22Rv1 (cell line): ENCODE results near the gene CISD3.

ENCODE experiments used
- H3K27ac ChIP-seq: fragments of 450-650 bp; 2 replicates; pipeline ENCODE4 v1.5.1; 2017
- ZFX ChIP-seq: fragments of 450-650 bp; IDR thresholded peaks from 2 replicates; pipeline ENCODE4 v1.6.1; 2017; ENCODE audit warnings: antibody characterized with exemption, borderline replicate concordance
- TF ChIP-seq, protein P1 (sequence below): fragments of 450-650 bp; IDR thresholded peaks from 2 replicates; pipeline ENCODE4 v1.5.1; 2017; ENCODE audit warnings: mild to moderate bottlenecking

The CISD3 gene

DNA sequence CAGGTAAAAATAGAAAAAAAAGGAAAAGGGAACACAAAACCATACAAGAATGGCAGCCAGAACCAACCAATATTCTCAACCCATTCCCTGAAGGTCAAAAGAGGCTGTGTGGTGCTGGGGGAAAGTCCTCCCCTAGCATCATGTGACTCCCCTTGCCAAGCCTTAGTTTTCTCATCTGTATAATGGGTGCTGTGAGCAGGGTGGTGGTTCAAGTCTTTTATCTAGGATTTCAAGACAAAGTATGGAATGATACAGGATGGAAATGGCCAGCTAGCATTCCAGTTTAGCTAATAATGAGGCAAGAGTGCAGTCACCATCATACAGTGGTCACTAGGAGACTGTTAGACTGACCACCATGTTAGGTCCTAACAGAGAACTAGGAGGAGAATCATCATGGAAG lies 43.1 kb downstream of the CISD3 start:
- H3K27ac ChIP-seq: no peak overlapping the region
- no peak for TF ChIP-seq ZFX

DNA sequence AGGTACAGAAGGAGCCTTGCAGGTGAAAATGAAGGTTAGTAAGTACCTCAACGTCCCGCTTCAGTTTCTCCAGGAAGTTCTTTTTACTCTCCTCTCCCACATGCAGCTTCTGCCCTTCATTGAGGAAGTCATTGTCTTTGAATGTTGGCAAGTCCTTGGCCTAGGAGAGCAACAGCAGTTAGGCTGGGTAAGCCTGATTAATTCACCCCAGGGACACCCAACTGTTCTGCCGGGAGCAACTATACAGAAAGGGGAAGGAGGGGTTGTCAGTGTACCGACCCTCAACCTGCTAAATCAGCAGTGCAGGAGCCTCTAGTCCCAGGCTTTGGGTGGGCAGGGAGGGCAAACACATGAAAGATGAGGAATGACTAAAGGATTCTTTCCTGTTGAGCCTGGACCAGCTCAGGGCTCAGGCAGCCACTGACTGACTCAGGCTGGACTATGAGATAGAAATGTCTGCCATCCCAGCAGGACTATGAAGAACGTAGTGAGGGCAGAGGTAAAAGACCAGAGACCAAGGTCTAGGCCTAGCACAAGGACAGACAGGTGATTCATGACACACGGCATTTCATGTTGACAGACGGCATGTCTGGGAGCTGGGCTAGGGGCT lies 47.6 kb downstream of the CISD3 start:
- TF ChIP-seq ZFX: no peak
- TF ChIP-seq, protein P1, sequence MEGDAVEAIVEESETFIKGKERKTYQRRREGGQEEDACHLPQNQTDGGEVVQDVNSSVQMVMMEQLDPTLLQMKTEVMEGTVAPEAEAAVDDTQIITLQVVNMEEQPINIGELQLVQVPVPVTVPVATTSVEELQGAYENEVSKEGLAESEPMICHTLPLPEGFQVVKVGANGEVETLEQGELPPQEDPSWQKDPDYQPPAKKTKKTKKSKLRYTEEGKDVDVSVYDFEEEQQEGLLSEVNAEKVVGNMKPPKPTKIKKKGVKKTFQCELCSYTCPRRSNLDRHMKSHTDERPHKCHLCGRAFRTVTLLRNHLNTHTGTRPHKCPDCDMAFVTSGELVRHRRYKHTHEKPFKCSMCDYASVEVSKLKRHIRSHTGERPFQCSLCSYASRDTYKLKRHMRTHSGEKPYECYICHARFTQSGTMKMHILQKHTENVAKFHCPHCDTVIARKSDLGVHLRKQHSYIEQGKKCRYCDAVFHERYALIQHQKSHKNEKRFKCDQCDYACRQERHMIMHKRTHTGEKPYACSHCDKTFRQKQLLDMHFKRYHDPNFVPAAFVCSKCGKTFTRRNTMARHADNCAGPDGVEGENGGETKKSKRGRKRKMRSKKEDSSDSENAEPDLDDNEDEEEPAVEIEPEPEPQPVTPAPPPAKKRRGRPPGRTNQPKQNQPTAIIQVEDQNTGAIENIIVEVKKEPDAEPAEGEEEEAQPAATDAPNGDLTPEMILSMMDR: no peak
- H3K27ac ChIP-seq: no peak overlapping the region

DNA sequence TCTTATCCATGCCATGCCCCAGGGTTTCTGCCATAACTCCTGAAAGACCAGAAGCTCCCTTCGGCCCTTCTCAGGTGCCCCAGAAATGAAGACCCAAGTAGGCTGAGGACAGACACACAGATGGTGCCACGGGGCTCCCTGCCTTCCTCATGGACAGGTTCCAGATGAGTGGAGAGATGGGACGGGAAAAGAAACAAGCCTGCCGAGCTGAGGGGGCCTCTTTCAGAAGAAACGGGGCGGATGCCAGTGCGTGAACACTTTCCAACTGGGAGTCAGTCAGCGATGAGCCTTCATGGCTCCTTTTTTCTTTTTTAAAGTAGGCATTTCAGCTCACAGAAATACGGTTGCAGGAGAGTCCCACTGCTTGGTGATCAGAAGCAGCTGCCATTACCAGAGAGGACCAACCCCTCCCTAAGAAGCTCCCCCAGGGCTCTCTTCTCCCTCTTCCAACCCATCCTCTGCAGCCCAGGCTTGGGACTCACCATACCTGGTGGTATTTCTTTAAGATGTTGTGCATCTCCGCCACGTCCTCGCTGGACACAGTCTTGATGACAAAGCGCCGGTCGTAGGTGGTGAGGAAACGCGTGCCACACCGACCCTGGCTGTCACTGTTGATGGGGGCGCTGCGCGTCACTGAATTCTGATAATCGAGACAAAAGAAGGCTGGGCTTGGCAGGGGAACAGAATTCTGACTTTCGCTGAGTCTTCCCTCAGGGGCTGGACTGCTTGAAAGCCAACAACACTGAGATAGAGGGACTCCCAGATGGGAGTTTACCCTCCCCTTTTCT lies 50.0 kb downstream of the CISD3 start:
- TF ChIP-seq, protein P1: no peak
- no peak for TF ChIP-seq ZFX
- H3K27ac ChIP-seq: no peak overlapping the region

DNA sequence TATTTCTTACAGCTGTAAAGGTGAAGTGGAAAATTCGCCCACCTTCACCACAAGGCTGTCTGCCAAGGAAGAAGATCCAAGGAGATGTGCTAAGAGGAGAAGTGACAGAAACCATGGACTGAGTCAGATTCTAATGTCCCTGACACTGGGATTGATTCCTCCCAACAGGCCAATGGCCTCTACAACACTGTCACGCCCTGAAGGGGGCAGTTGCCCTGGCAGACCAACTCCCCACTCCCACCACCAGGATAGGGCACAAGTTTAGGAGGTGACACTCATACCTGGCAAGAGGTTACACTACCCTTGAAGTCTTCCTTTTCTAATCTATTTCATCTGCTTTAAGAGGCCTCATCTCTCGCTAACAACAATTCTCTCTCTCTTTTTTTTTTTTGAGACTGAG lies 53.1 kb downstream of the CISD3 start:
- TF ChIP-seq, protein P1: no peak
- no peak for TF ChIP-seq ZFX
- no peak overlapping the region for H3K27ac ChIP-seq
